Measurements from ENCODE around the gene ACOT8.

GRCh38 chr20:45893831-45894230, 36.6 kb upstream of the ACOT8 start:
- no peak for TF ChIP-seq REST (IDR thresholded peaks at IDR 0.05; ENCODE audit: insufficient read depth in 1 of 2, low read depth in 2 of 2, low read length in 2 of 2)
- no peak for TF ChIP-seq TAF1 (IDR thresholded peaks at IDR 0.05; ENCODE audit: borderline replicate concordance, insufficient read depth, low read length)
- no peak for TF ChIP-seq POLR2AphosphoS5 (IDR thresholded peaks at IDR 0.05; ENCODE audit: low read depth, low read length)
- TF ChIP-seq SIN3A (IDR thresholded peaks at IDR 0.05; ENCODE audit: borderline replicate concordance, insufficient read depth, low read length) = no peak

Measured in PFSK-1 (cell line).